NCI-H2171 treated with DMSO at 0.1 percent for 48 hours (cell line): ENCODE data around the gene ZBTB1.
A peak's percentile ranks its signal among the peaks of the same experiment; 100 is the strongest.
"Not testable (repeated sequence)": the region's sequence is repeated elsewhere in the genome, so short reads cannot be mapped to it uniquely, and the experiment has no call there.

Experiments
- DNase-seq: peaks from one replicate; lab custom pipeline; 2025; lab: John Stamatoyannopoulos, UW

ZBTB1 gene

DNA sequence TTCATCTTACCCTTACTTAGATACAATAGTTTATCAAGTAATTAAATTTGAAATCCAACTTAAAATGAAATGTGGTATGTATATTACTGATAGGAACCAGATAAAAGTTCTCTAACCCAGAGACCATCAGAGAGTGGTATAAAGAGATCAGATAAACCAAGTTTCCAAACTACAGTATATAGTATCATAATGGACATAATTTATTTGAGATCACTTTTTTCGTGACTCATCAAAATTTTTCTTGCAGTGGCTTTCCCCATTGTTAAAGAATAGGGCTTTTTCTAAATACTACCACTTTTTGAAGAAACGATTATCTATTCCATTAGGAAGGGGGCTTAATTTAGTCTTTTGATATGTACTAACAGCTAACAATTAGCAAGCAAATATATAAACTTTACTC is 20.8 kb downstream of the ZBTB1 start:
- DNase-seq: no peak

DNA sequence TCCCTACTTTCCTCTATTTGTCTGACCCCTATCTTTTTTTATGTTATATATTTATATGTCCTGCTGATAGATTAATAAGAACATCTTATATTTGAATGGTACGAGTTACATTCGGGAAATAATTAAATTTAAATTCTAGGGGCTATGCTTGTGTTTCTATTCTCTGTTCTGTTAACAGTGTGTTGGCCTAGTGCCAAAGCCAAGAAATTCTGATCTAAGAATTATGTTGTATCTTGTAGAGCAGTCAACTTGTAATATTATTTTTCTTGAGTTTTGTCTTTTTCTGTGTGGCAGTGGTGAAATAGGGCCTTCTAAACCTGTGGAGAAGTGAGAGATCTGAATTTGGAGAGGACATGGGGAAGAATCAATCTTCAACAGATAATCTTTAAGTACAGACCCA is 27.0 kb downstream of the ZBTB1 start:
- DNase-seq: no peak

DNA sequence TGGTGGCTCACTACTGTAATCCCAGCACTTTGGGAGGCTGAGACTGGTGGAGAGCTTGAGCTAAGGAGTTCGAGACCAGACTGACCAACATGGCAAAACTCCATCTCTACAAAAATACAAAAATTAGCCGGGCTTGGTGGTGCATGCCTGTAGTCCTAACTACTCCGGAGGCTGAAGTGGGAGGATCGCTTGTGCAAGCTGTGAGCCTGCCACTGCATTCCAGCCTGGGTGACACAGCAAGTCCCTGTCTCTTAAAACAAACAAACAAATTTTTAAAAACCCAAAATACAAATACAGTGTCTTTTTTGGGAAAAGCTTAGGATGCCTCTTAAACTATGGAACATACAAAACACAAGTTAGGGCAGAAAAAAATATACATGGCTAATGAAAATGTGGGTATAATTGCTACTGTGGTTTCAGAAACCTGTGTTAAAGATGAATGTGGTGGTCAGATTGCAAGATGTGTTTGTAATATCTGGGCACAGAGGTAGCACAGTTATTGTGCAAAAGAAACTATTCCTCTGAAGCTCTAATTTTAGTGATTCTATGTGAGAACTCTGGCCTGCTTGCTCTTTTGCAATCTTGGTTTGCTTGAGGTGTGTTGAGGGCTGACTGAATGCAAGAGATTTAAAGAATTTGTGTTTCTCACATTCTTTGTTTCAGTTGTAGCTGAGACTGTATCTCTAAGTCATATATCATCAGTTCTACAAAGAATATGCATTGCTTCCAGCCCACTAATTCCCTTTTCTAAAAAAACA is 32.1 kb downstream of the ZBTB1 start:
- no peak for DNase-seq

DNA sequence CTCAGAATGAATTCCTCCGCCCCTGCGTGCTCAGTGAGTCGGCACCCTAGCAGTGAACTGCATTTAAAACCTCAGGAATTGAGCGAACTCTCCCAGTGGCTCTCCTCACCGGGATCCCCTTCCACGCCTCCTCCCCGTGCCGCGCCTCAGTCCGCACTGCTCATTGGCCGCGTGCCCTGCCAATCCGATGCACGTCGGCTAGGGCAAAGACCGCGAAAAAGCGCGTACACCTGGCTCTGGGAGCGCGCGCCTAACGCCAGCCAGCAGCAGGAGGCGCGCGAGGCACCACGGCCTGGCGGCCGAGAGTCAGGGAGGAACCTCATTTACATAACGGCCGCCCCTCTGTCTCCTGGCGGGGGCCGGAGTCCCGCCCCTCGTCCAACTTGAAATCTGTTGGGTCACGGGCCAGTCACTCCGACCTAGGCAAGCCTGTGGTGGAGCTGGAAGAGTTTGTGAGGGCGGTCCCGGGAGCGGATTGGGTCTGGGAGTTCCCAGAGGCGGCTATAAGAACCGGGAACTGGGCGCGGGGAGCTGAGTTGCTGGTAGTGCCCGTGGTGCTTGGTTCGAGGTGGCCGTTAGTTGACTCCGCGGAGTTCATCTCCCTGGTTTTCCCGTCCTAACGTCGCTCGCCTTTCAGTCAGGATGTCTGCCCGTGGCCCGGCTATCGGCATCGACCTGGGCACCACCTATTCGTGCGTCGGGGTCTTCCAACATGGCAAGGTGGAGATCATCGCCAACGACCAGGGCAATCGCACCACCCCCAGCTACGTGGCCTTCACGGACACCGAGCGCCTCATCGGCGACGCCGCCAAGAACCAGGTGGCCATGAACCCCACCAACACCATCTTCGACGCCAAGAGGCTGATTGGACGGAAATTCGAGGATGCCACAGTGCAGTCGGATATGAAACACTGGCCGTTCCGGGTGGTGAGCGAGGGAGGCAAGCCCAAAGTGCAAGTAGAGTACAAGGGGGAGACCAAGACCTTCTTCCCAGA is 35.9 kb downstream of the ZBTB1 start, which contains the start of gene HSPA2:
Gene HSPA2, plus strand, starts transcription at position 534 of the 995 bp plus-strand sequence. Its CDS starts 109 bp downstream, at position 643.
- DNase-seq: peak; percentile 85

DNA sequence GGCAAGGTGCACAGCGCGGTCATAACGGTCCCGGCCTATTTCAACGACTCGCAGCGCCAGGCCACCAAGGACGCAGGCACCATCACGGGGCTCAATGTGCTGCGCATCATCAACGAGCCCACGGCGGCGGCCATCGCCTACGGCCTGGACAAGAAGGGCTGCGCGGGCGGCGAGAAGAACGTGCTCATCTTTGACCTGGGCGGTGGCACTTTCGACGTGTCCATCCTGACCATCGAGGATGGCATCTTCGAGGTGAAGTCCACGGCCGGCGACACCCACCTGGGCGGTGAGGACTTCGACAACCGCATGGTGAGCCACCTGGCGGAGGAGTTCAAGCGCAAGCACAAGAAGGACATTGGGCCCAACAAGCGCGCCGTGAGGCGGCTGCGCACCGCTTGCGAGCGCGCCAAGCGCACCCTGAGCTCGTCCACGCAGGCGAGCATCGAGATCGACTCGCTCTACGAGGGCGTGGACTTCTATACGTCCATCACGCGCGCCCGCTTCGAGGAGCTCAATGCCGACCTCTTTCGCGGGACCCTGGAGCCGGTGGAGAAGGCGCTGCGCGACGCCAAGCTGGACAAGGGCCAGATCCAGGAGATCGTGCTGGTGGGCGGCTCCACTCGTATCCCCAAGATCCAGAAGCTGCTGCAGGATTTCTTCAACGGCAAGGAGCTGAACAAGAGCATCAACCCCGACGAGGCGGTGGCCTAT is 36.8 kb downstream of the ZBTB1 start:
- no peak for DNase-seq

DNA sequence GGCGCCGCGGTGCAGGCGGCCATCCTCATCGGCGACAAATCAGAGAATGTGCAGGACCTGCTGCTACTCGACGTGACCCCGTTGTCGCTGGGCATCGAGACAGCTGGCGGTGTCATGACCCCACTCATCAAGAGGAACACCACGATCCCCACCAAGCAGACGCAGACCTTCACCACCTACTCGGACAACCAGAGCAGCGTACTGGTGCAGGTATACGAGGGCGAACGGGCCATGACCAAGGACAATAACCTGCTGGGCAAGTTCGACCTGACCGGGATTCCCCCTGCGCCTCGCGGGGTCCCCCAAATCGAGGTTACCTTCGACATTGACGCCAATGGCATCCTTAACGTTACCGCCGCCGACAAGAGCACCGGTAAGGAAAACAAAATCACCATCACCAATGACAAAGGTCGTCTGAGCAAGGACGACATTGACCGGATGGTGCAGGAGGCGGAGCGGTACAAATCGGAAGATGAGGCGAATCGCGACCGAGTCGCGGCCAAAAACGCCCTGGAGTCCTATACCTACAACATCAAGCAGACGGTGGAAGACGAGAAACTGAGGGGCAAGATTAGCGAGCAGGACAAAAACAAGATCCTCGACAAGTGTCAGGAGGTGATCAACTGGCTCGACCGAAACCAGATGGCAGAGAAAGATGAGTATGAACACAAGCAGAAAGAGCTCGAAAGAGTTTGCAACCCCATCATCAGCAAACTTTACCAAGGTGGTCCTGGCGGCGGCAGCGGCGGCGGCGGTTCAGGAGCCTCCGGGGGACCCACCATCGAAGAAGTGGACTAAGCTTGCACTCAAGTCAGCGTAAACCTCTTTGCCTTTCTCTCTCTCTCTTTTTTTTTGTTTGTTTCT is 37.6 kb downstream of the ZBTB1 start:
- DNase-seq: no peak

DNA sequence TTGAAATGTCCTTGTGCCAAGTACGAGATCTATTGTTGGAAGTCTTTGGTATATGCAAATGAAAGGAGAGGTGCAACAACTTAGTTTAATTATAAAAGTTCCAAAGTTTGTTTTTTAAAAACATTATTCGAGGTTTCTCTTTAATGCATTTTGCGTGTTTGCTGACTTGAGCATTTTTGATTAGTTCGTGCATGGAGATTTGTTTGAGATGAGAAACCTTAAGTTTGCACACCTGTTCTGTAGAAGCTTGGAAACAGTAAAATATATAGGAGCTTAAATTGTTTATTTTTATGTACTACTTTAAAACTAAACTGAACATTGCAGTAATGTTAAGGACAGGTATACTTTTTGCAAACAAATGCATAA is 38.2 kb downstream of the ZBTB1 start:
- DNase-seq: no peak

DNA sequence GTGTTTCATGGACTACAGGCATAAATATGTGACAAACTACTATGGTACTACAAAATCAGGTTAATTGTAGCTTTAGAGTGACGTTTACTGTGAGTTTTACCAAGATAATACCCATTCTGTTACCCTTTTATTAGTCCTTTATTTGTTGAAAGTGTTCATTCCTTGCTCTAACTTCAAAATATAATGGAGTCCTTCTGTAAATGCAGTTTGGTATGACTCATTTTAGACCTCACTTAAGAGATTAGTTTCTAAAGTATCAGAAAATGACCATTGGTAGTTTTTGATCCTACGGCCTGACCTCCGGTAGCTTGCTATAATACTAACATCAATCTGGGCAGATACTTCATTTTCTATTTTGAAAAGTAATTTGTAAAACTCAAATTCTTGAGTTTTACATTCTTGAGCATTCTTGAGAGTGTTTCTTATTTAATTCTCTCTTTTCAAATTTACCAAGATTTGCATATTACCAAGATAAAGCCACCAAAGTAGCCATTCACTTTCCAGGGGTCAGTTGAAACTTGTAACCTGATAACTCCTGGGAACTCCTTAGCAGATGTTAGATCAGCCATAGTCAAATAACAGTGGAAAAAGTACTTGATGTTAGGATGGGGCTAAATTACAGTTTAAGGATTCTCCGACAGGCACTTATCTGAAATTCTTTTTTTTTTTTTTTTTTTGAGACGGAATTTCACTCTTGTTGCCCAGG is 40.2 kb downstream of the ZBTB1 start:
- DNase-seq: no peak

DNA sequence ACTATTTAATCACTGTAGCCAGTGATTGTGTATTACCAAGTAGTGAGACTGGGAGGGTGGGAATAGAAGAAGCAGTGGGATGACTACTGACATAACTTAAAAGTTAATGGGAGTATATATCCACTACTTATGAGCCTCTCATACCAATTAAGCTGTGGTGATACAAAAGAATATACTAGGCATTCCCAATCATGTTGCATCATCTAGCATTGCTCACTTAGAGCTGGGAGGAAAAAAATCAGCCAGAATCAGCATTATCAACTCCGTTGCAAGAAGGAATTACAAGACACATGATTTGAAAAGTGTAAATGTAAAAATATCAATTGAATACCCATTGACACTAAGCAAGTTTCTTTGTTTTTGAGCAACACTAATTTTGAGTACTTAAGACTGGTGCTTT is 44.4 kb downstream of the ZBTB1 start:
- no peak for DNase-seq

DNA sequence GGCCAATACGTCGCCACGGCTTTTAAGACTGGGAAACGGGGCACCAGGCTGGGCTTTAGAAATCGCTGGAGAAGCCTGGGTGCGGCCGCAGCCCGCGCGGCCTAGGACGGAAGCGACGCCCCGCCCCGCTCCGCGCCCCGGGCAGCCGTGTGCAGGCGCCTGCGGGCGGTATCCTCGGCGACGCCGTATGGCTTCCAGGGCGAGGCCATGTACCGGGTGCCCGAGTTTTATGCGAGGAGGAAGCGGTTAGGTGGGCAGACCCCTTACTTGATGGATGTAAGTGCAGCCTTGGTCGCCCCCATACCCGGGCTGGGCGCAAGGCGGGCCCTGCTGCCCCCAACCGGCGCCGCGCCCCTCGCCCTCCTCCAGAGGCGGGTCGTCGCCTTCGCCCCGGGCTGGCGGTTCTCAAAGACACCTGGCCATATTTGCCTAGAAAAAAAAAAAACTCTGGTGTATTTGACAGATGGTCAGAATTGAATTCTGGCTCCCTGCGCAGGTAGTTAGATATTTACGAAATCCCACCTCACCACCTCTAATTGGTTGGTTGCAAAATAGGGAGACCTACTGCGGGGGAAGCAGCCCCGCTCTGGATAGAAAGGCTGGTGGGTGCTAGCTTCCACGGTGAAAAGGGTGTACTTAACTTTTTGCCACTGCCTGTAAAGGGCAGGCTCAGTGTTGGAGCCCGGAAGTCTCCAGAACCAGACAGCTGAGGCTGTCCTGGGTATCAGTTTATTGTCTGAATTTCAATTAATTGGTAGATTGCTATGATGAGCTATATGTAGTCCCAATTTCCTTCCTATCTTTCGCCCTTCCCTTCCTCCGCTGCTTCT is 45.4 kb downstream of the ZBTB1 start, which contains the start of gene PPP1R36:
Gene PPP1R36, plus strand, starts transcription at position 171 of the 830 bp plus-strand sequence. Its CDS starts 37 bp downstream, at position 208.
- DNase-seq: peak; percentile 98

DNA sequence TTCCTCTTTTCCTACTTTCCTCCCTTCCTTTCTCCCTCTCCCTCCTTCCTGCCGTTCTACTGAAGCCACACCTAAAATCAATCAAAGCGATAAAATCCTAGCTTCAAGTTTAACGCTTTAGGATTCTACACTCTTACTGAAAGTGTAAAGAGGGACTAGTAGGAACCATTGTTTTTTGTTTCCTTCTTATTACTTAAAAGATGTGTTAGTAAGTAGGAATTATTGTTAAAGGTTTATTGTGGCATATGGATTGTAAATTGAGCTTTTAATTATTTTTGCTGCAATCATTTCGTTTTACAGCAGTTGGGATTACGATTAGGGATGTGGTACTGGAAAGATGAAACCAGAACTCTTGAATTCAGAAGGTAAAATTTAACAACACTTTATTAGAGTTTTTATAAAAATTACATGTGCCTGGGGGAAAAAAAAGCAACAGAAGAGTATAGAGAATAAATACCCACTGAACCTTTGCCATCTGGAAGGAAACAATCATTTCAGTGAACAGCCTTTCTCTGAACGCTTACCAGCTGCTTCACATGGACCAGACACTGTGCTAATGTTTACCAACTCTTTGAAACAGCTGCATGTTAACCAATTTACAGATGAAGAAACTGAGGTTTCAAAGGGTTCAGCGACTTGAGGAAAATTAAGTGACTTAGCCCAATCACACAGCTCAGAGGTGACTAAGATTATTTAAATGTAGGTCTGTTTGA is 46.2 kb downstream of the ZBTB1 start:
- peak; percentile 92 for DNase-seq

DNA sequence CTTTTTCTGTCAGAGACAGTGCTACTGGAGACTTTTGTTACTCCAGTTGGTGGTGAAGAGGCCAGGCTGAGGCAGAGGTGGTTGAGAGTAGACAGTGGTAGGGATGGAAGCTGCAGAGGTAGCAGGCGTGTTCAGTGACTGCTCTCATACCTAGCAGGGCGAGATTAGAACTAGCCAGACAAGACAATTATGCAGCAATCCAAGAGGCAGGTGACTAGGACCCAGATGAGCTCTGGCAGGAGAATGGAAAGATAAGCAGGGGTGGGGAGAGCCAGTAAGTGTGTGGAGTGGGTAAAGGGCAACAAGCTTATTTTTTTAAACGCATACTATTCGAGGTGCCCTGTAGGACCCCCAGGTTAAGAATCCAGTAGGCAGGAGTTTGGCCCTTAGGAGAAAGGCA is 50.0 kb downstream of the ZBTB1 start:
- no peak for DNase-seq

DNA sequence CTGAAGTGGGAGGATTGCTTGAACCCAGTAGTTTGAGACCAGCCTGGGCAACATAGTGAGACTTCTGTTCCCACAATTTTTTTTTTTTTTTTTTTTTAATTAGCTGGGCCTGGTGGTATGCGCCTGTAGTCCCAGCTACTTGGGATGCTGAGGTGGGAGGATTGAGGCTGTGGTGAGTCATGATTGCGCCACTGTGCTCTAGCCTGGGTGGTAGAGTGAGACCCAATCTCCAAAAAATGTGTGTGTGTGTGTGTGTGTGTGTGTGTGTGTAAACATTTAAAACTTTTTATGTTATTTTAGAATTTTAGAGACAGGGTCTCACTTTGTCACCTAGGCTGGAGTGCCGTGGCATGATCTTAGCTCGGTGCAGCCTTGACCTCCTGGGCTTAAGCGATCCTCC is 52.0 kb downstream of the ZBTB1 start:
- DNase-seq: no peak

DNA sequence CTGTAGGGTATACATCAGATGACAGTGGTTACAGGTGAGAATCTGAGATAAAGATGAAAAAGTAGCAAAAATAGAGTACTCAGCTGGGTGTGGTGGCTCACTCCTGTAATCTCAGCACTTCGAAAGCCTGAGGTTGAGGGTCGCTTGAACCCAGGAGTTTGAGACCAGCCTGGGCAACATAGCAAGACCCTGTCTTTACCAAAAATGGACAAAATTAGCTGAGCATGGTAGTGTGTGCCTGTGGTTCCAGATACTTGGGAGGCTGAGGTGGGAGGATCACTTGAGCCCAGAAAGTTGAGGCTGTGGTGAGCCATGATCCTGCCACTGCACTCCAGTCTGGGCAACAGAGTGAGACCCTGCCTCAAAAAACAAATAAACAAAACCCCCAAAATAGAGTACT is 53.6 kb downstream of the ZBTB1 start:
- not testable (repeated sequence) for DNase-seq

DNA sequence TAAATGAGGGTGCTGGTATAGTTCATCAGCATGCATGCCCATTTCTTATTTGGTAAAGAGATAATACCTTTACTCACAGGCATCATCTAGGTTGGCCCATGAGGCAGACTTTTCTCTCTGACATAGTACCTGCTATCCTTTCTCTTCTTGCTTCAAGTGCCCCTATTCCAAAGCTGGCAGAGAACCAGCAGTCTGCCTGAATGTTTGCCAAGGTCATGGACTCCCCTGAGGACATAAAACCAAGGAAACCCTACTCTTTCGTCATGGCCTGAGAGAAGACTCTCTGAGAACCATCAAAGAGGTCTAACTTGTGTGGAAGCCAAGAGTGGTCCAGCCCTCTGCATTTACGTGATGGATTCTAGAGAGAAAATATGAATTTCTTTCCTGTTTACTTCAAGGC is 57.1 kb downstream of the ZBTB1 start:
- DNase-seq: peak; percentile 40

DNA sequence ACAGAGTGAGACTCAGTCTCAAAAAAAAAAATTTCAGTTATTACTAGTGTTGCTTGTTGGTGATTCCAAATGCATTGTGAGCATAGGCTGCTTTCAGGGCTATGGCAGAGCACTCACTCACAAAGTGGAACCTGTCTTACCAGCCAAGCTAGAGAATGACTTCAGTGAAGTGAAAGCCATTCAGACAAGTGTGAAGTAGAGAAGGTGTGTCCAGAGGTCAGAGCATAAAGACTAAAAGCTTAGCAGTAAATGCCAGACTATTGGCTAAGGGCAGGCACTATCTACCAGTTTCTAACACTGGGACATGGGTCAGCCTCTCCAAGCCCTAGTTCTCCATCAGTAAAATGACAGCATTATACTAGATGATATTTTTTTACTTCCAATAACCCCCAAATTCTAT is 57.9 kb downstream of the ZBTB1 start:
- no peak for DNase-seq

DNA sequence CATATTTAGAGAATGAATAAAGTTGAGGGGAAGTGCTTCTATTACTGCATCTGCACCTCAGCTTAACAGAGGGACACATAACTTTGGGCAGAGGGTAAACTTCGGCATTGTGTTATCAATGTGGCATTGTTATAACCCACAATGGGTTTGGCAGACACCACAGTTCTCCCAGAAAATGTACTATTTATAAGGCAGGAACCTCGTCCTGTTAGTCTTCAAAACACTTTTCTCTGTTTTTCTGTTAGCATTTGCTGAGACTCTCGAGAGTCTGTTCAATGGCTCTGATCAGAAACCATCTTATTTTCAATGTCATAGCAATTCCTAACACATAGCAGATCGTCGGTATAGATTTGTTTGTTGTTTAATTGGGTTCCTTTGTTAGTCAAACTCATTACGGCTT is 59.1 kb downstream of the ZBTB1 start:
- DNase-seq: no peak

DNA sequence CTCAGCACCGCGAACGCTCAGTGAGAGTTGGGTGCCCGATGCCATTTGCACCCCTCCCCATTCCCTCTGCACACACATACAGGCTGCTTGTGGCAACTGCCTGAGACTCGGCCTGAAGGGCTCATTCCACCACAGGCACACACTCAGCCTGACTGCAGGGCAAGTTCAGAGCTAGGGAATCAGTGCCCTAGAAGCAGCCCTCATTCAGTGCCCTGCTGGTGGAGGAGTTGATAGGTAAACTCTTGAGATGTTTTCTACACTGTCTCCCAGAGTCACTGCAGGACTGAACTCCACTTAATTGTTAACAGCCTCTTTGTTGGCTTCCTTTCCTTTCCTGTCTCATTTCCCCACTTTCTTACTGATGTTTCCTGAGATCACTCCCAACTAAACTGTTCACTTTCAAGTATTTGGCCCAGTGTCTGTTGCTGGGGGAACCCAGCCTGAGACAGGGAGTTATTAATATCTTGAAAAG is 62.1 kb downstream of the ZBTB1 start:
- no peak for DNase-seq

DNA sequence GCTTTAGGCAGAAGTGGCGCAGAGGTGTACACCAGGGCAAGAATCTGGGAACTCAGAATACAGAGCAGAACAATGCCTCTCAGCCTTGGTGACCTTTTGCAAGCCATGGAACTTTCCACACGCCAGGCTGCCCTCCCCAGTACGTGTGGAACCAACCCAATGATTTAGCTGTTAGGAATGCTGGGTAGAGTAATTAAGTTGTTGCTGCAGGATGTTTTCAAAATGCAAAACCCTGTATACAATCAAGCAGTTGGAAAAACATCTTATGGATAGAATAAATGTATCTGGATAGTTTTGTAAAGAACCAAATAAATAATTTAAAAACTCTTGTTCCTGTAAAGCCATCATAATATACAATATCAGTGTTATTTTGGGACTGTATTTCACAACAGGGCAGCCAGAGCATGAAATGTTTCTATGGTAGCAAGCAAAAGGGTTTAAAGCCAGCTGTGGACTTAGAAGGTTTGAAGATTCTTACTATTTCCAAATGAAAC is 64.6 kb downstream of the ZBTB1 start:
- no peak for DNase-seq
